Psoas muscle (tissue), 8 donors: Measurements from ENCODE around the gene HOMER3. TPM values are rescaled to one million over a fixed set of nuclear protein-coding genes. Genes with fewer than 3 reads are reported as not detected.

Experiments used
- ATAC-seq, 4 donors: fragments of 200-7000 bp; cut with Tn5 transposase; one replicate each; pipeline ENCODE4 v1.9.1; 2020; ENCODE audit warnings: moderate library complexity in 3 of 4, mild to moderate bottlenecking in 2 of 4
- DNase-seq, 2 donors: peaks; one replicate each; pipeline ENCODE4 v3.0.0-alpha.2; 2020
- H3K27ac ChIP-seq: fragments of 200-600 bp; one replicate; pipeline ENCODE4 v1.8.0; 2022
- H3K27me3 ChIP-seq, 3 donors: fragments of 200-600 bp in 1 of 3; one replicate each; pipeline versions ENCODE4 v1.6.1 to v1.8.0; 2013 to 2022; ENCODE audit warnings: low read length in 2 of 3, mild to moderate bottlenecking in 2 of 3, moderate library complexity in 1 of 3; ENCODE audit not compliant: insufficient read depth in 3 of 3
- H3K36me3 ChIP-seq, 2 donors: fragments of 200-600 bp in 1 of 2; one replicate each; pipeline versions ENCODE4 v1.6.1 to v1.8.0; 2013 to 2022; ENCODE audit warnings: low read depth in 1 of 2, mild to moderate bottlenecking in 1 of 2, moderate library complexity in 1 of 2; ENCODE audit not compliant: insufficient read depth in 1 of 2
- H3K4me1 ChIP-seq: fragments of 200-600 bp; one replicate; pipeline ENCODE4 v1.8.0; 2022
- H3K4me3 ChIP-seq: fragments of 200-600 bp; one replicate; pipeline ENCODE4 v1.8.0; 2022; ENCODE audit warnings: mild to moderate bottlenecking
- H3K9me3 ChIP-seq: fragments of 200-600 bp; one replicate; pipeline ENCODE4 v1.8.0; 2022
- CTCF ChIP-seq: fragments of 200-600 bp; IDR thresholded peaks from one replicate; pipeline ENCODE4 v1.8.0; 2022; ENCODE audit warnings: antibody characterized with exemption
- WGBS, 3 donors: extraction: QIAGEN DNeasy Blood & Tissue Kit; methylation state at CpG; one replicate each; pipeline versions ENCODE4 v1.1.6 to v1.1.7; 2013; 5-methylcytosine and 5-hydroxymethylcytosine counted together
- intact Hi-C, 2 donors: fragments of 100-400 bp; cut with DNase I; formaldehyde crosslinking; loops; one replicate each; pipeline versions ENCODE4 v1.11.0 to v1.14.2; 2022
- polyA plus RNA-seq, 3 donors: library from polyadenylated mRNA; stranded (reverse); fragments of 200-250 nt; gene quantifications; one replicate each; pipeline ENCODE4 v1.2.3, GENCODE V29; 2013
- total RNA-seq, 4 donors: library from RNA; stranded (reverse); fragmentation: NEBNext Ultra II Directional in 2 of 4; extraction: Animal tissue kit (Norgen Biotek cat#: 25700) in 2 of 4; gene quantifications; one replicate each; pipeline versions ENCODE4 v1.2.1 to v1.2.4, GENCODE V29; 2021 to 2023
- donor health status: healthy with polysubstance abuse.
- donor health status: DM: no; HTN: no; CAD: no; lungs with moderate emphysema.
- donor health status: Bipolar disorder and iron deficiency.
- donor health status: healthy.
- donor health status: DM: yes; HTN: yes; CAD: no.
- donor health status: DM: no; HTN: no; CAD: no.
- donor health status: DM: no; HTN: no; CAD: no.
- donor health status: DM: yes; HTN: yes; CAD: no.

The HOMER3 gene
- total and polyA plus RNA-seq, 7 donors = 61.4 to 86.2 (median 72.9) TPM

- no peak for DNase-seq
- Histone ChIP-seq H3K4me1 (no peaks in the 10 kb centered on the region), H3K36me3 (no peaks in the 10 kb centered on the region), H3K9me3 (no peaks in the 10 kb centered on the region), H3K27me3 (no peaks in the 10 kb centered on the region), H3K4me3 (no peak overlapping the region), H3K27ac (peak overlapping the region; percentile 6)
- ATAC-seq = no peak
- intact Hi-C loops = no loop called here
- TF ChIP-seq CTCF = no peak
- WGBS, 3 donors = 61 to 69% (median 64%) methylated on average over 13 of the region's 13 CpGs
These were observed 29.1 kb upstream of the HOMER3 start for GRCh38 chr19:18969931-18970659.

DNA sequence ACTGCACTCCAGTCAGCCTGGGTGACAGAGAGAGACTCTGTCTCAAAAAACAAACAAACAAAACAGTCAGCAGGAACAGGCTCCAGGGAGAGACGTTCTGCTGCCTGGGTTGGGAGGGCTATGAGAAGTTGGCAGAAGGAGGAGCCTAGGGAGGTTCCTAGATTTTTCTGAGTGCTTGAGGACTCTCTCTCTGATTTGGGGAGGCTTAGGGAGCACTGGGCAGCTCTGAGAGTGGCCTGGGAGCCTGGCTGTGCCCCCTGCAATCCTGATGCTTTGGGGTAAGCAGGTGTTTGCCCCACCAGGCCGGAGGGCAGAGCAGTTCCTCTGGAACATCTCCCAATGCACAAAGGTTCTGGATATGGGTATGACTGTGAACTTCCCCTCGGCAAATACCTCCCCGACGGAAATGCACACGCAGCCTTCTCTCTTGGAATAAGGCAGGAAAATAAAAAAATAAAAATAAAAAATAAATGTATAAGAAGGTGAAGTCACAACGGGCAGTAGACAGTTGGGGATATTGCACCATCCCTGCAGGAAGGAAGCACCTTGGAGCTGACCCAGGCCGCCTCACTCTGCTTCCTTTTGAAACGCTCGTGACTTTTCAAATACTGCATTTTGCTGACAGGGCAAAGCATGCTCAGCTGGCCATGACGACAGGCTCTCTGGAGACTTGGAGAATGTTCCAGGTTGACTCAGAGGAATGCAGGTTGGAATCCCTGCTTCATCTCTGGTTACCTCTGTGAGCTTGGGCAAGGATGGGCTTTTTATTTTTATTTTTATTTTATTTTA, 26.5 kb upstream of the HOMER3 start:
- H3K27me3 ChIP-seq = peaks cover 0 to 7% (median 0%) of the 10 kb centered on the region in 3 donors
- H3K36me3 ChIP-seq = no peaks in the 10 kb centered on the region
- H3K4me1 ChIP-seq = no peaks in the 10 kb centered on the region
- peak; percentile 75 to 91 (median 84) for ATAC-seq
- H3K9me3 ChIP-seq = no peaks in the 10 kb centered on the region
- no peak for TF ChIP-seq CTCF
- intact Hi-C loops = no loop called here
- no peak overlapping the region for H3K4me3 ChIP-seq
- 7 to 20% (median 9%) methylated on average over 11 of the region's 11 CpGs for WGBS, 3 donors
- H3K27ac ChIP-seq = peak overlapping the region; percentile 34
- peak; percentile 77 to 83 for DNase-seq

DNA sequence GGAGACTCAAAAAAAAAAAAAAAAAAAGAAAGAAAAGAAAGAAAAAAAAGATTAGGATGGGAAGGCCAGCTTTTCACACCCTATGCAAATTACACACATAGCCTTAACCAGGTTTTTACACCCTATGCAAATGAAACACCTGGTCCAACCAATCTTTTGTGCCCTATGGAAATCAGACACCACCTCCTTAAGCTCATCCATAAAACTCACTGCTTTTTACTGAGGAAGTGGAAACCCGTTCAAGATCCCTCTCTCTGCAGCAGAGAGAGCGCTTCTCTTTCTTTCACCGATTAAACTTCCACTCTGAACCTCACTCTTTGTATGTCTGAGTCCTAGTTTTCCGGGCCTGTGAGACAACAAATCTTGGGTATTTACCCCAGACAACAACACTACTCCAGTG, 25.3 kb upstream of the HOMER3 start:
- intact Hi-C loops = no loop called here
- no peak for ATAC-seq
- H3K27ac ChIP-seq = peak overlapping the region; percentile 34

GRCh38 chr19:18964121-18964520, 23.1 kb upstream of the HOMER3 start:
- TF ChIP-seq CTCF = no peak
- peaks cover 0 to 21% (median 0%) of the 10 kb centered on the region in 3 donors for H3K27me3 ChIP-seq
- no peak overlapping the region for H3K4me3 ChIP-seq
- no peaks in the 10 kb centered on the region for H3K9me3 ChIP-seq
- H3K4me1 ChIP-seq = no peaks in the 10 kb centered on the region
- no peak for DNase-seq
- WGBS, 3 donors = 91 to 93% (median 92%) methylated on average over 9 of the region's 9 CpGs
- no peak for ATAC-seq
- no peaks in the 10 kb centered on the region for H3K36me3 ChIP-seq
- intact Hi-C loops = no loop called here
- H3K27ac ChIP-seq = no peak overlapping the region

More for the DNA sequence above, 25.3 kb upstream of the HOMER3 start:
- no peak for TF ChIP-seq CTCF
- Histone ChIP-seq H3K9me3 (no peaks in the 10 kb centered on the region), H3K27me3 (peaks cover 0 to 17% (median 0%) of the 10 kb centered on the region in 3 donors), H3K4me1 (no peaks in the 10 kb centered on the region), H3K4me3 (no peak overlapping the region), H3K36me3 (no peaks in the 10 kb centered on the region)
- 56 to 63% (median 63%) methylated on average over 4 of the region's 4 CpGs for WGBS, 3 donors
- DNase-seq = no peak
